SK-N-SH (cell line): ENCODE measurements around the gene MCF2L.

Experiments used
- CHD2 ChIP-seq: fragments of 150-350 bp; IDR thresholded peaks from 2 replicates; pipeline ENCODE4 v1.6.1; 2018; ENCODE audit warnings: low read length; ENCODE audit not compliant: partially characterized antibody
- ELF1 ChIP-seq: IDR thresholded peaks from 2 replicates; pipeline ENCODE4 v1.4.0; 2012
- FOXJ3 ChIP-seq: sonication (generic); formaldehyde crosslinking; IDR thresholded peaks from 2 replicates; pipeline ENCODE4 v1.5.1; 2020; ENCODE audit warnings: mild to moderate bottlenecking, missing genetic modification reagents
- MAX ChIP-seq: IDR thresholded peaks from 2 replicates; pipeline ENCODE4 v1.4.0; 2012; ENCODE audit warnings: low read depth
- POLR2AphosphoS5 ChIP-seq: IDR thresholded peaks from 2 replicates; pipeline ENCODE4 v1.6.1; 2012; ENCODE audit warnings: low read depth, low read length
- REST ChIP-seq: IDR thresholded peaks from 2 replicates; pipeline ENCODE4 v1.6.1; 2012; ENCODE audit warnings: mild to moderate bottlenecking, low read depth, low read length, moderate library complexity
- RFX5 ChIP-seq: IDR thresholded peaks from 2 replicates; pipeline ENCODE4 v1.6.1; 2012; ENCODE audit warnings: mild to moderate bottlenecking, improper control_type of control experiment, low read length
- SMC3 ChIP-seq: IDR thresholded peaks from 2 replicates; pipeline ENCODE4 v1.6.1; 2012; ENCODE audit warnings: low read depth, low read length, improper control_type of control experiment
- TCF12 ChIP-seq: IDR thresholded peaks from 2 replicates; pipeline ENCODE4 v1.4.0; 2012
- TF ChIP-seq, protein P1 (sequence below): fragments of 200-600 bp; sonication (generic); IDR thresholded peaks from 2 replicates; pipeline ENCODE4 v1.6.1; 2017; ENCODE audit warnings: antibody characterized with exemption, mild to moderate bottlenecking, moderate library complexity

DNA sequence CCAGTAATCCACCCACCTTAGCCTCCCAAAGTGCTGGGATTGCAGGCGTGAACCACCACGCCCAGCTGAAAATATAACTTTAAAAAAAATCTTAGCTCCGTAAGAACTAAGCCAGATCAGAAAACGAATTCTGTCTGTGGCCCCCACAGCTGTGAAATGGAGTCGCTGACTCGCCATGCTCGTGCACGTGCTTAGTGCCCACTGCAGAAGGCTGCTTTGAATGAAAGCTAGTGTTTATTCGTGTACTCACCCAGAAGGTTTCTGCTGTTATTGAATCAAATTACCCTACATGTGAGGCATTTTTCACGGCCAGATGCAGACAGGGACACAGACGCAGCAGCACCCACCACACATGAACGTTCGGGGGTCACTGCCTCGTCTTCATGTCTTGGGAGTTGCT, 74.9 kb downstream of the MCF2L start:
- TF ChIP-seq REST (no peak), TCF12 (no peak), CHD2 (no peak), SMC3 (no peak), POLR2AphosphoS5 (no peak), ELF1 (no peak), FOXJ3 (CRISPR knock-in tag) (no peak), MAX (no peak), RFX5 (no peak)
- TF ChIP-seq, protein P1, sequence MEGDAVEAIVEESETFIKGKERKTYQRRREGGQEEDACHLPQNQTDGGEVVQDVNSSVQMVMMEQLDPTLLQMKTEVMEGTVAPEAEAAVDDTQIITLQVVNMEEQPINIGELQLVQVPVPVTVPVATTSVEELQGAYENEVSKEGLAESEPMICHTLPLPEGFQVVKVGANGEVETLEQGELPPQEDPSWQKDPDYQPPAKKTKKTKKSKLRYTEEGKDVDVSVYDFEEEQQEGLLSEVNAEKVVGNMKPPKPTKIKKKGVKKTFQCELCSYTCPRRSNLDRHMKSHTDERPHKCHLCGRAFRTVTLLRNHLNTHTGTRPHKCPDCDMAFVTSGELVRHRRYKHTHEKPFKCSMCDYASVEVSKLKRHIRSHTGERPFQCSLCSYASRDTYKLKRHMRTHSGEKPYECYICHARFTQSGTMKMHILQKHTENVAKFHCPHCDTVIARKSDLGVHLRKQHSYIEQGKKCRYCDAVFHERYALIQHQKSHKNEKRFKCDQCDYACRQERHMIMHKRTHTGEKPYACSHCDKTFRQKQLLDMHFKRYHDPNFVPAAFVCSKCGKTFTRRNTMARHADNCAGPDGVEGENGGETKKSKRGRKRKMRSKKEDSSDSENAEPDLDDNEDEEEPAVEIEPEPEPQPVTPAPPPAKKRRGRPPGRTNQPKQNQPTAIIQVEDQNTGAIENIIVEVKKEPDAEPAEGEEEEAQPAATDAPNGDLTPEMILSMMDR, result no peak
